NB4 (cell line): ENCODE results near the gene CD74.

ENCODE experiments used
- CTCF ChIP-seq: IDR thresholded peaks from one replicate; pipeline ENCODE4 v1.5.1; 2012; ENCODE audit warnings: low read depth, low read length
- MAX ChIP-seq: IDR thresholded peaks from 2 replicates; pipeline ENCODE4 v1.6.1; 2011; ENCODE audit warnings: low read depth, low read length
- POLR2A ChIP-seq: IDR thresholded peaks from 2 replicates; pipeline ENCODE4 v1.6.1; 2011; ENCODE audit warnings: mild to moderate bottlenecking; ENCODE audit not compliant: insufficient read length; ENCODE audit errors: extremely low read depth

GRCh38 chr5:150431048-150431447 lies 18.3 kb upstream of the CD74 start:
- TF ChIP-seq POLR2A, result no peak
- no peak for TF ChIP-seq CTCF
- TF ChIP-seq MAX, result no peak
